Caco-2 (cell line): ENCODE data around the gene HP. TPM values are rescaled to one million over a fixed set of nuclear protein-coding genes. Genes with fewer than 3 reads are reported as not detected.

ENCODE experiments used
- BruUV-seq: library from RNA; stranded (reverse); fragments of 400-500 nt; replicated peaks from 2 replicates; lab custom pipeline; 2021; lab: Mats Ljungman, UMichigan
- CTCF ChIA-PET: fragments of 300-600 bp; sonication (Branson Sonifier 250); formaldehyde crosslinking; loops from one replicate; lab custom pipeline; 2022; ENCODE audit warnings: antibody characterized with exemption; lab: Charles Lee
- POLR2A ChIA-PET: fragments of 300-600 bp; sonication (Branson Sonifier 250); formaldehyde crosslinking; loops from one replicate; lab custom pipeline; 2022; ENCODE audit warnings: antibody characterized with exemption; lab: Charles Lee
- DNase-seq, 2 experiments: peaks; one replicate each; pipeline versions ENCODE4 v3.0.0 to v3.0.0-alpha.2; 2020 to 2022
- H3K27me3 ChIP-seq: replicated peaks from 2 replicates; pipeline ENCODE4 v1.6.0; 2011; ENCODE audit warnings: low read length; ENCODE audit not compliant: control insufficient read depth, insufficient read depth
- H3K36me3 ChIP-seq: 2 replicates; pipeline ENCODE4 v1.5.1; 2011; ENCODE audit warnings: low read length; ENCODE audit not compliant: control insufficient read depth, insufficient read depth
- H3K4me1 ChIP-seq: fragments of 250-450 bp; sonication (Bioruptor Pico); 2 replicates; pipeline ENCODE4 v1.5.1; 2020; ENCODE audit warnings: mild to moderate bottlenecking
- H3K4me3 ChIP-seq: 2 replicates; pipeline ENCODE4 v1.5.1; 2011; ENCODE audit warnings: low read depth, mild to moderate bottlenecking, control low read depth, low read length
- H3K9me3 ChIP-seq: fragments of 250-450 bp; sonication (Bioruptor Pico); 2 replicates; pipeline ENCODE4 v1.5.1; 2020; ENCODE audit warnings: mild to moderate bottlenecking, moderate library complexity
- H3K27ac Mint-ChIP-seq: one replicate; pipeline ENCODE4 v1.8.0; 2022; ENCODE audit warnings: mixed read lengths; ENCODE audit not compliant: unreplicated experiment
- H3K27me3 Mint-ChIP-seq: one replicate; pipeline ENCODE4 v1.8.0; 2022; ENCODE audit warnings: mixed read lengths; ENCODE audit not compliant: insufficient read depth, unreplicated experiment
- H3K36me3 Mint-ChIP-seq: one replicate; pipeline ENCODE4 v1.8.0; 2022; ENCODE audit warnings: mild to moderate bottlenecking, mixed read lengths; ENCODE audit not compliant: insufficient read depth, unreplicated experiment
- H3K4me1 Mint-ChIP-seq: one replicate; pipeline ENCODE4 v1.8.0; 2022; ENCODE audit warnings: low read depth, mixed read lengths; ENCODE audit not compliant: unreplicated experiment
- H3K4me3 Mint-ChIP-seq: one replicate; pipeline ENCODE4 v1.8.0; 2022; ENCODE audit warnings: mild to moderate bottlenecking, moderate library complexity, mixed read lengths; ENCODE audit not compliant: unreplicated experiment
- H3K9me3 Mint-ChIP-seq: one replicate; pipeline ENCODE4 v1.8.0; 2022; ENCODE audit warnings: mixed read lengths; ENCODE audit not compliant: unreplicated experiment
- intact Hi-C: fragments of 100-400 bp; cut with micrococcal nuclease; formaldehyde crosslinking; loops from one replicate; pipeline ENCODE4 v1.10.0; 2022; ENCODE audit not compliant: unreplicated experiment
- total RNA-seq: library from RNA; stranded (reverse); gene quantifications from 2 replicates; pipeline ENCODE4 v1.2.3, GENCODE V29; 2022
- TF ChIP-seq, protein P1 (sequence below), 2 experiments: fragments of 200-600 bp in 1 of 2; IDR thresholded peaks; 1 replicate in 1 of 2; 2 replicates in 1 of 2; pipeline versions ENCODE4 v1.5.1 to v1.8.0; 2011 to 2022; ENCODE audit warnings: antibody characterized with exemption in 1 of 2, control low read depth in 1 of 2, inconsistent platforms in 1 of 2, low read depth in 1 of 2, low read length in 1 of 2, mild to moderate bottlenecking in 1 of 2, moderate library complexity in 1 of 2; ENCODE audit not compliant: insufficient read depth in 1 of 2, severe bottlenecking in 1 of 2, unreplicated experiment in 1 of 2

HP gene
- total RNA-seq, 1 experiment from 2014 or later = 0.61 TPM

DNA sequence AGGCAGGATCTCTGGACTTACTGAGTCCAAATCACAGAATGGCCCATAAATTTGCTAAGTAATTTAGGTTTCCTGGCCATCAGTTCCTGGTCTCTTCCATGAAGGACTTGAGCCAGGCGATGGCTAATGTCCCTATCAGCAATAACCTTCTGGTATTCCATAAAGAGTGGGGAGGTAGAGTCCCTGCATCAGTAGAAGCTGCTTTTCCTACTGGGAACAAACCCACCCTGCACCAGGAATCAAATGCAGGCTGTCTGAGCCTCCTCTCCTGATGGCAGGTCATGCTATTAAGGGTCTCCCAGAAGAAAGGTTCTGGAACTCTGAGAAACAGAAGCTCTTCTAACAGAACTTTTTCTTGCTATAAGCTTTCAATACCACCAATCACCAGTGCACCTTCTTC, 7.3 kb downstream of the HP start:
- intact Hi-C loops = no loop called here
- Histone ChIP-seq H3K9me3 (no peaks in the 10 kb centered on the region), H3K4me3 (no peak overlapping the region), H3K27me3 (no peaks in the 10 kb centered on the region), H3K36me3 (no peaks in the 10 kb centered on the region), H3K4me1 (no peaks in the 10 kb centered on the region; the same call in 1 of the 2 replicates)
- POLR2A ChIA-PET = no interaction called here
- BruUV-seq = no TSS peak
- TF ChIP-seq, protein P1, sequence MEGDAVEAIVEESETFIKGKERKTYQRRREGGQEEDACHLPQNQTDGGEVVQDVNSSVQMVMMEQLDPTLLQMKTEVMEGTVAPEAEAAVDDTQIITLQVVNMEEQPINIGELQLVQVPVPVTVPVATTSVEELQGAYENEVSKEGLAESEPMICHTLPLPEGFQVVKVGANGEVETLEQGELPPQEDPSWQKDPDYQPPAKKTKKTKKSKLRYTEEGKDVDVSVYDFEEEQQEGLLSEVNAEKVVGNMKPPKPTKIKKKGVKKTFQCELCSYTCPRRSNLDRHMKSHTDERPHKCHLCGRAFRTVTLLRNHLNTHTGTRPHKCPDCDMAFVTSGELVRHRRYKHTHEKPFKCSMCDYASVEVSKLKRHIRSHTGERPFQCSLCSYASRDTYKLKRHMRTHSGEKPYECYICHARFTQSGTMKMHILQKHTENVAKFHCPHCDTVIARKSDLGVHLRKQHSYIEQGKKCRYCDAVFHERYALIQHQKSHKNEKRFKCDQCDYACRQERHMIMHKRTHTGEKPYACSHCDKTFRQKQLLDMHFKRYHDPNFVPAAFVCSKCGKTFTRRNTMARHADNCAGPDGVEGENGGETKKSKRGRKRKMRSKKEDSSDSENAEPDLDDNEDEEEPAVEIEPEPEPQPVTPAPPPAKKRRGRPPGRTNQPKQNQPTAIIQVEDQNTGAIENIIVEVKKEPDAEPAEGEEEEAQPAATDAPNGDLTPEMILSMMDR (IDR thresholded peaks at IDR 0.05; ENCODE audit: insufficient read depth in 1 of 2, low read depth in 1 of 2, low read length in 1 of 2, severe bottlenecking in 1 of 2, unreplicated experiment in 1 of 2) = no peak
- Mint-ChIP-seq H3K9me3 (no peaks in the 10 kb centered on the region), H3K27ac (no peak overlapping the region), H3K4me3 (no peak overlapping the region), H3K27me3 (peaks cover 2% of the 10 kb centered on the region), H3K4me1 (peaks cover 9% of the 10 kb centered on the region), H3K36me3 (no peaks in the 10 kb centered on the region)
- CTCF ChIA-PET = no interaction called here
- DNase-seq = no peak

DNA sequence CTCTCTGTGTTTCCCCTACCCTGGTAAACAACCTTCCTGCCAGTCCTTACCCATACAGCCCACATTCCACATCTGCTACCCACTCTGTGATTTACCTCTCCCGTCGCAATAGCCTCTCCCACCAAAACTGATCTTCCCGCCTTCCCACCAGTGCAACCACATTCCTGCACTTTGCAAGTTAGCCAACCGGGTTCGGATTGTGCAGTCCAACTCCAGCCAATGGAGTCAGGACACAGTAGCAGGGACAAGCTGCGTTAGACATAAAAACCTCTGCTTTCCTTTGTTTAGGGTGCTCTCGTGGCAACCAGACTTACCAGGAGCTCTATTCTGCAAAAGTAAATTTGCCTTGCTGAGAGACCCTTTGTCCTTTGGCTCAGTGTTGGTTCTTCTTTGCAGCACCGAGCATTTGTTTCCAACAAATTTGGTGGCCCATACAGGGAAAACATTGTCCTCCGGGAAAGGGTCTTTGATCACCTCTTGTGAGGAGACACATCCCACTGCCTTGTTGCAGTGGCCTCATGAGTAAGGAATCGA, 10.1 kb downstream of the HP start:
- no peak overlapping the region for H3K4me3 ChIP-seq
- no peaks in the 10 kb centered on the region for H3K27me3 Mint-ChIP-seq
- H3K27ac Mint-ChIP-seq = no peak overlapping the region
- no peaks in the 10 kb centered on the region for H3K36me3 ChIP-seq
- H3K9me3 Mint-ChIP-seq = no peaks in the 10 kb centered on the region
- TF ChIP-seq, protein P1 (IDR thresholded peaks at IDR 0.05; ENCODE audit: insufficient read depth in 1 of 2, low read depth in 1 of 2, low read length in 1 of 2, severe bottlenecking in 1 of 2, unreplicated experiment in 1 of 2) = no peak
- intact Hi-C loops = no loop called here
- H3K36me3 Mint-ChIP-seq = no peaks in the 10 kb centered on the region
- no peaks in the 10 kb centered on the region for H3K9me3 ChIP-seq
- ChIA-PET CTCF (no interaction called here), POLR2A (no interaction called here)
- no peaks in the 10 kb centered on the region; the same call in 1 of the 2 replicates for H3K4me1 ChIP-seq
- H3K27me3 ChIP-seq = no peaks in the 10 kb centered on the region
- H3K4me3 Mint-ChIP-seq = no peak overlapping the region
- no TSS peak for BruUV-seq
- DNase-seq = no peak
- H3K4me1 Mint-ChIP-seq = peaks cover 9% of the 10 kb centered on the region

GRCh38 chr16:72066747-72067146, 12.4 kb downstream of the HP start:
- H3K36me3 Mint-ChIP-seq = no peaks in the 10 kb centered on the region
- H3K36me3 ChIP-seq = no peaks in the 10 kb centered on the region
- H3K4me1 ChIP-seq = no peaks in the 10 kb centered on the region; the same call in 1 of the 2 replicates
- no peak overlapping the region for H3K4me3 Mint-ChIP-seq
- H3K4me1 Mint-ChIP-seq = peaks cover 9% of the 10 kb centered on the region
- BruUV-seq = no TSS peak
- DNase-seq = peak in 1 of 2 experiments; percentile 39
- POLR2A ChIA-PET = no interaction called here
- no peaks in the 10 kb centered on the region for H3K9me3 Mint-ChIP-seq
- no peak overlapping the region for H3K27ac Mint-ChIP-seq
- H3K9me3 ChIP-seq = no peaks in the 10 kb centered on the region
- TF ChIP-seq, protein P1 (IDR thresholded peaks at IDR 0.05; ENCODE audit: insufficient read depth in 1 of 2, low read depth in 1 of 2, low read length in 1 of 2, severe bottlenecking in 1 of 2, unreplicated experiment in 1 of 2) = peak; percentile 73 to 74
- no peaks in the 10 kb centered on the region for H3K27me3 ChIP-seq
- no peaks in the 10 kb centered on the region for H3K27me3 Mint-ChIP-seq
- CTCF ChIA-PET = interaction anchor here (0.8 to 1.8 kb wide), 7 partner anchors 20 to 52 kb away, joined by 3 to 13 read pairs (median 4); partner anchors contain the start of genes DHX38 and TXNL4B
- intact Hi-C loops = loop anchor here (1.0 to 2.0 kb wide), 3 partner anchors 27 to 58 kb away; partner anchors contain the start of genes DHX38 and TXNL4B
- no peak overlapping the region for H3K4me3 ChIP-seq
